Measurements from ENCODE around the gene TIAM1.
"Not testable (repeated sequence)": the region's sequence is repeated elsewhere in the genome, so short reads cannot be mapped to it uniquely, and the experiment has no call there.

Gene TIAM1

DNA sequence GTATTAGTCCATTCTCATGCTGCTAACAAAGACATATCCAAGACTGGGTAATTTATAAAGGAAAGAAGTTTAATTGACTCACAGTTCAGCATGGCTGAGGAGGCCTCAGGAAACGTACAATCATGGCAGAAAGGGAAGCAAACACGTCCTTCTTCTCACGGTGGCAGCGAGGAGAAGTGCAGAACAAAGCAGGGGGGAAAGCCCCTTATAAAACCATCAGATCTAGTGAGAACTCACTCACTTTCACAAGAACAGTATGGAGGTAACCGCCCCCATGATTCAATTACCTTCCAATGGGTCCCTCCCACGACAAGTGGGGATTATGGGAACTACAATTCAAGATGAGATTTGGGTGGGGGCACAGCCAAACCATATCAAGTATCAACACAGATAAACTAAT is 115.3 kb downstream of the TIAM1 start:
- H3K4me1 Mint-ChIP-seq, H3K4me3 Mint-ChIP-seq, H3K27me3 Mint-ChIP-seq, H3K9me3 Mint-ChIP-seq, CTCF ChIA-PET, DNase-seq, H3K27ac Mint-ChIP-seq: not testable (repeated sequence)
- peaks cover 20% of the 10 kb centered on the region for H3K36me3 Mint-ChIP-seq

DNA sequence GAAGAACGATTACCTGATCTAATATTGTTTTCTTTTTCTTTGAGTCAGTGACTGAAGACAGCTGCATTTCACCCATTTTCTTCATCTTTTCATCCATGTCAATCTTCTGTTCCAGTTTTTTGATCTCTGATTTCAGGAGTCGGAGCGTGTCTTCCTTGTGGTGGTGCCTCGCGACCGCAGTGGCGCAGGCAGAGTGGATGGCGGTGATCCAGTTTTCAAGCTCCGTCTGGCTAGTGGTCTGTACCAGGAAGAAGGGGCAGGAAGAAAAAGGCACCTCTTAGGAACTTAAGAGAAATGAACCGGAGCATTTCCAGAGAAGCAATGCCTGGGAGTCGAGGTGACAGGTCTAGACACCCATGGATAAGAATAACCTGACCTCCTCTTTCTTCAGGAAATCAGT is 118.3 kb downstream of the TIAM1 start:
- H3K4me1 Mint-ChIP-seq, result no peaks in the 10 kb centered on the region
- DNase-seq, result no peak
- H3K4me3 Mint-ChIP-seq, result no peak overlapping the region
- H3K27ac Mint-ChIP-seq, result no peak overlapping the region
- H3K9me3 Mint-ChIP-seq, result no peaks in the 10 kb centered on the region
- H3K27me3 Mint-ChIP-seq, result no peaks in the 10 kb centered on the region
- CTCF ChIA-PET, result no interaction called here
- H3K36me3 Mint-ChIP-seq, result peaks cover 30% of the 10 kb centered on the region

DNA sequence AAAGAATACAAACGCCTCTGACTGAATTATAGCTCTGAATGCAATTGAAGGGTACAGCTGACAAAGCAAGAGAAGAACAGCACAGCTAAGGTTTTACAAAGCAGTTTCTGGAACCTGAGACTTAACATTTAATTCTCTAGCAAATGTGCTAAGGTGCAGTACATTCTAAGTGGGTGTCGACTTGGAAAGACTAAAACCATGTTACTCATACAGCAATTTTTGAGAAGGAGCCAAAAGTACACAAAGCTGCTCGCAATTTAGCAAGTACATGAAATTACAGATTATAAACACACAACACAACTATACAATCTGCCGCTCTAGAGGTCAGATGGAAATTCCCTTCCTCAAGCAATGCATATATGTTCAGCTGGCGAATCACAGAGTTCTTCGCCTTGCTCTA is 121.9 kb downstream of the TIAM1 start:
- H3K4me1 Mint-ChIP-seq, result no peaks in the 10 kb centered on the region
- DNase-seq, result no peak
- CTCF ChIA-PET, result no interaction called here
- no peak overlapping the region for H3K4me3 Mint-ChIP-seq
- H3K27me3 Mint-ChIP-seq, result no peaks in the 10 kb centered on the region
- peaks cover 27% of the 10 kb centered on the region for H3K36me3 Mint-ChIP-seq
- H3K9me3 Mint-ChIP-seq, result no peaks in the 10 kb centered on the region
- H3K27ac Mint-ChIP-seq, result no peak overlapping the region

DNA sequence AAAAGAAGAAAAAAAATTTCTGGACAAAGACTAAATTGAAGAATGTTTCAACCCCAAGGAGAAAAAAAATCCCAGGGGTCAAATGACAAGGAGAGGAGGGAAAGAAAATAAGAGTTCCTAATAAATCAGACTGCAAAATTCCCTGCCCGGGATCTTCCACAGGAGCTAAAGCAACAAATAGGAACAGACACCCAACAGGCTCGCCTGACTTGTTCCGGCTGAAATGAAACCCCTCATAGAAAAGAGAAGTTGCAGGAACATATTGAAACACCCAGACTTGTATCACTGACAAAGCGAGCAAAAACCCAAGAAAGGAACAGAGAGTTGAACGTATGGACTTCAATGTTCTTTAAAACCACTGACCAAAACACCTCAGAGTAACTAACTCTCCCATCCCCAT is 123.0 kb downstream of the TIAM1 start:
- Mint-ChIP-seq H3K4me3 (no peak overlapping the region), H3K27ac (no peak overlapping the region), H3K4me1 (no peaks in the 10 kb centered on the region), H3K36me3 (peaks cover 26% of the 10 kb centered on the region), H3K9me3 (no peaks in the 10 kb centered on the region), H3K27me3 (no peaks in the 10 kb centered on the region)
- no peak for DNase-seq
- CTCF ChIA-PET, result interaction anchor here (0.5 to 1.2 kb wide), 2 partner anchors 24 to 360 kb away, joined by 3 to 4 read pairs; no protein-coding TSS in a partner anchor

DNA sequence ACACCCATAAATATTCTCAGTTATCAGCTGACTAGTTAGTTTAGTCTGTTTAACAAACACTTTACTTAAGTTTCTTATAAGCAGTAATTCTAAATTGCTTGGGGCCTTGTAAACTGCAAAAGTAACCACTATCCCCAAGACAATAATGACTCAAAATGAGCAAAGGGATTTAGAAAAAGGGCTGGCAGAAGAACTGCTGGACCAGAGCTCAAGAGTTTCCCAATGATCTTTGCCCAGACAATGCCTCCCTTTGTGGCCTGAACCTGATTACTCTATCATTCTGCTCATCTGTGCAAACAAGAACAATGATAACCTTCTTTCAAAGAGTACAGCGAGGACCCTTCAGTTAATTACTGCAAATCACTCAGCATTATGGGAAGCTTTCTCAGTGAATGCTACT is 123.5 kb downstream of the TIAM1 start:
- no peaks in the 10 kb centered on the region for H3K27me3 Mint-ChIP-seq
- no peak for DNase-seq
- H3K4me3 Mint-ChIP-seq, result no peak overlapping the region
- H3K36me3 Mint-ChIP-seq, result peaks cover 24% of the 10 kb centered on the region
- no peaks in the 10 kb centered on the region for H3K9me3 Mint-ChIP-seq
- H3K27ac Mint-ChIP-seq, result no peak overlapping the region
- CTCF ChIA-PET, result interaction anchor here (0.5 to 1.2 kb wide), 2 partner anchors 23 to 360 kb away, joined by 3 to 4 read pairs; no protein-coding TSS in a partner anchor
- H3K4me1 Mint-ChIP-seq, result no peaks in the 10 kb centered on the region

DNA sequence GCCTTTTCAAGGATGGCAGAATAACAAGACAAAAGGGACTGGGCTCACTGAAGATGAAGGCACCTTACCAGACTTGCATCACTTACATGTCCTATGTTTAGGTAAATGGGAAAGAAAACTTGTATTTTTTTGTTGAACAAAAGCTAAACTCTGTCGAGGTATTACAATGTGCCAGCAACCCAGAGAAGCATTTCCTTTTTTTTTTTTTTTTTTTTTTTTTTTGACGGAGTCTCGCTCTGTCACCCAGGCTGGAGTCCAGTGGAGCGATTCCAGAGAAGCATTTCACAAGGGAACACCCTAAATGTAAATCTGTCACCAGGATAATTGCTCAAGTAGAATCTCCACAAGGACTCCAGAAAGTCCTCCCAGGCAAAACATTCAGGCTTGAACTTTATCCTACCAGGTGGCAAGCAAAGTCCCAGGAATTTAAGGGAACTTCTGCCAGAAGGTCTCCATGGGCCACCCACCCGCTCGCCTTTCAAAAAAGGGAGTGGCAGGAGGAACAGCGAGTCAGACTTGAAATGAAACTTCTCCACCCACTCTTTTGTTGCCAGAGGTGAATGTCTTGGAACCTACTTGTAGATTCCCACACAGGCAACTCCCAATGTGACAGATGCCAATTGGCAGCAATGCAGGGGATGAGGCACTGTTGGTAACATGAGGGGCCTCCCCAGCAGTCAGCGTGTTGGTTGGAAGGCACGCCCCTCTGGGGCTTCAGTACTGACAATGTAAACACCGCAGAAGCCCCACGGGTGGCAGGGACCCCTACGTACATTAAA is 125.0 kb downstream of the TIAM1 start:
- H3K27me3 Mint-ChIP-seq, result no peaks in the 10 kb centered on the region
- H3K4me3 Mint-ChIP-seq, result no peak overlapping the region
- H3K4me1 Mint-ChIP-seq, result no peaks in the 10 kb centered on the region
- CTCF ChIA-PET, result no interaction called here
- peaks cover 17% of the 10 kb centered on the region for H3K36me3 Mint-ChIP-seq
- DNase-seq, result no peak
- no peak overlapping the region for H3K27ac Mint-ChIP-seq
- H3K9me3 Mint-ChIP-seq, result no peaks in the 10 kb centered on the region

DNA sequence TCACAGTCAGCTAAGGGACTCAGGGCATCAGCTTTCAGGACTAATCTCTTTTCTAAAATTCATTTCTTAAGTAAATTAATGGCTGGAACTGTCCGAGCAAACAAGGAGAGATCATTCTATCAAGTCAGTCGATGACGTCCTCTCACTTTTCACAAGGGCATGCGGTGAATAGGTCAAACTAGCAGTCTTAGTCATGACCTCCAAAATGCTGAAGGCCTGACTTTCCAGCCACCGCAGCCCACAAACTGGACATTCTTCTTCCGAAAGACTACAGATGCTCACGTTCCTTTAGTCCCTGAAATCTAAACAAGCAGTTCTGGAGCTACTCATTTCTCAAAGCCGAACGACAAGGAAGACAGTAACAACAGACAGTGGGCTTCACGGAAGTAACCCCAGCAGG is 127.9 kb downstream of the TIAM1 start:
- Mint-ChIP-seq H3K9me3 (no peaks in the 10 kb centered on the region), H3K36me3 (peaks cover 3% of the 10 kb centered on the region), H3K27me3 (no peaks in the 10 kb centered on the region), H3K4me1 (no peaks in the 10 kb centered on the region), H3K4me3 (no peak overlapping the region), H3K27ac (no peak overlapping the region)
- CTCF ChIA-PET, result interaction anchor here (1.1 to 1.3 kb wide), 2 partner anchors 23 to 365 kb away, joined by 3 to 8 read pairs; no protein-coding TSS in a partner anchor
- no peak for DNase-seq

DNA sequence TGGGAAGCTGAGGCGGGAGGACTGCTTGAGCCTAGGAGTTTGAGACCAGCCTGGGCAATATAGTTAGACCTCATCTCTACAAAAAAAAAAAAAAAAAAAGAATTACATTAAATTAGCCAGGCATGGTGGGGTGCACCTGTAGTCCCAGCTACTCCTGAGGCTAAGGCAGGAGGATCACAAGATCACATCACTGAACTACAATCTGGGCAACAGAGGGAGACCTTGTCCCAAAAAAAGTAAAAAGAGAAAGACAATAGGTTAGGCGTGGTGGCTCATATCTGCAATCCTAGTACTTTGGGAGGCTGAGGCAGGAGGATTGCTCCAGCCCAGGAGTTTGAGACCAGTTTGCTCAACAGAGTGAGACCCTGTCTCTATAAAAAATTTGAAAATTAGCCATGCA is 130.3 kb downstream of the TIAM1 start:
- peak; percentile 23 for DNase-seq
- Mint-ChIP-seq H3K36me3 (peaks cover 11% of the 10 kb centered on the region), H3K9me3 (no peaks in the 10 kb centered on the region), H3K4me3 (no peak overlapping the region), H3K27me3 (no peaks in the 10 kb centered on the region), H3K4me1 (no peaks in the 10 kb centered on the region), H3K27ac (no peak overlapping the region)
- CTCF ChIA-PET, result interaction anchor here (0.6 to 2.3 kb wide), 11 partner anchors 11 to 448 kb away, joined by 3 to 22 read pairs (median 4); partner anchors contain the start of gene TIAM1

DNA sequence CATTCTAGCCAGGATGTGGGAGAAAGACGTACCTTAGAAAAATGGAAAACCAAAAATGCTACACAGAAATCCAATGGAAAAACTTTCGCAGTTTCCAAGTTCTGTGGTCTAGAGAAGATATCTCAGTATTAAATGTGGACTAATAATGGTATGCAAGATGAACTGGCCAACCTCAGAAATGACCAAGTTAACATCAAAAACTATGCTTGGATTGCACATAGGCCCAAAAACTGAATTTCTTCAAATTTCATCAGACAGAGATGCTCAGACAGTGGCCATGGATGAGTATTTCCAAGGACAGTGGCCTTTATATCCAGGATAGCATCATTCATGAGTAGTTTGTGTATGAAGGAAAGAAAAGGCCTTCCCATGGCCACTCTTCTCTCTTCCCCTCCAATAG is 132.2 kb downstream of the TIAM1 start:
- CTCF ChIA-PET, result interaction anchor here (1.6 kb wide), 1 partner anchor 369 kb away, joined by 7 read pairs; no protein-coding TSS in a partner anchor
- Mint-ChIP-seq H3K27me3 (no peaks in the 10 kb centered on the region), H3K9me3 (no peaks in the 10 kb centered on the region), H3K36me3 (peaks cover 19% of the 10 kb centered on the region), H3K4me1 (no peaks in the 10 kb centered on the region), H3K27ac (no peak overlapping the region), H3K4me3 (no peak overlapping the region)
- no peak for DNase-seq

DNA sequence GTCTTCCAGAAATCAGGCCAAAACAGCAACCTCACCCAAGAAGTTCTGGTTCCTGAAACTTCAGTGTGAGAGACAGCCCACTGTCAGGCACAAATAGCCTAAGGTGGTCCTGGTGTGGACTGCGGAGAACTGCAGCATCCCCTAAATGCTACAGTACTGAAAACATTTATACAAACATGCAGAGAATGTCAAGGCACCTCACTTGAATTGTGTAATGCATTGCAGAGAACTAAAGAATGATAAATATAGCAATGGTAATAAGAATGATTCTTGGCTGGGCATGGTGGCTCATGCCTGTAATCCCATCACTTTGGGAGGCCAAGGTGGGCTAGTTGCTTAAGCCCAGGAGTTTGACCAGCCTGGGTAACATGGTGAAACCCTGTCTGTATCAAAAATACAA is 138.6 kb downstream of the TIAM1 start:
- Mint-ChIP-seq H3K27ac (no peak overlapping the region), H3K36me3 (peaks cover 24% of the 10 kb centered on the region), H3K4me3 (no peak overlapping the region), H3K9me3 (no peaks in the 10 kb centered on the region), H3K4me1 (no peaks in the 10 kb centered on the region), H3K27me3 (no peaks in the 10 kb centered on the region)
- no peak for DNase-seq
- CTCF ChIA-PET, result no interaction called here

DNA sequence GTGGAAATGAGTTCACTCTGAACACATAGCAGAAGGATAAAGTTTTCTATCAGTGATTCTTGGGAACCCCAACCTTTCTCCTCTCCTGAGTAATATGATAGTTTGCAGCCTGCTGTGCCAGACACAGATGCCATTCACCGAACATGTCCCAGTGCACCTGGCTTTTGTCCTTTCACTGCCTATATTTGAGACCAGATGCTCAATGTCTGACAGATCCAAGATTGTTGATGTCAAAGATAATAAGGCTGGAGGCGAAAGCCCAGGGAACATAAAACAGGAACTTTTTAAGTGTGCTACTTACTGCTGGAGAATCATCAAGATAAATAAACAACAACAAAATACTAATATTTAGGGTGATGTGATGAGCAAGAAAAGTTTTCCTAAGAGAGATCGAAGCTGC is 139.3 kb downstream of the TIAM1 start:
- DNase-seq, result no peak
- Mint-ChIP-seq H3K27ac (no peak overlapping the region), H3K4me1 (no peaks in the 10 kb centered on the region), H3K27me3 (no peaks in the 10 kb centered on the region), H3K4me3 (no peak overlapping the region), H3K36me3 (peaks cover 24% of the 10 kb centered on the region), H3K9me3 (no peaks in the 10 kb centered on the region)
- CTCF ChIA-PET, result no interaction called here

DNA sequence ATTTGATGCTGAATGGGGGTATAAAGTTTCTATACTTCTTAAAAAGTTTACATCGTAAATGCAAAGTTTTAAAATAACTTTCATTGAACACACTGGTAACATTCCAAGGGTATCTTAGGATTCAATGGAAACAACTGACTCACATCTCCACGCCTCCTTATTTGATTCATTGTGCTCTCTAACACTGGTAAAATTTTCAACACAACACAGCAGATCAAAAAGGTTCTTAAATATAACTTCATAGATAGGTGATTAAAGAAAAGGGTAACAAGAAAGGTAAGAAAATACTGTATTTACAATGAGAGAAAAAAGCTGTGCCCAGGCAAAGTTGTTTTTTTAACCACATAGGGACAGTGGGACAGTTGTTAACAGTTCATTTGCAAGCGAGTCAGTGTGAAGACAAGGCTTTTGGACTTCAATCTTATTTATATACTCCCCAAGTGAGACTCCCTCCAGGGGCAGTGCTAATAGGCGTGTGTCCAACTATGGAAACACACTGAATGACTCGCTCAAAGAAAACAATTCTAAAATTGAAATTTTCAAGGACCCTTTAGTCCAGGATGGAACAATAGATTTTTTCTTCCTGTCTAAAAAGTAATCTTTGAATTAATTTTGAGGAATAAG is 140.5 kb downstream of the TIAM1 start:
- CTCF ChIA-PET, result interaction anchor here (1.7 to 2.1 kb wide), 2 partner anchors 10 to 378 kb away, joined by 8 to 22 read pairs; no protein-coding TSS in a partner anchor
- no peak overlapping the region for H3K4me3 Mint-ChIP-seq
- peaks cover 5% of the 10 kb centered on the region for H3K4me1 Mint-ChIP-seq
- DNase-seq, result no peak
- no peaks in the 10 kb centered on the region for H3K9me3 Mint-ChIP-seq
- H3K27ac Mint-ChIP-seq, result no peak overlapping the region
- H3K36me3 Mint-ChIP-seq, result peaks cover 13% of the 10 kb centered on the region
- H3K27me3 Mint-ChIP-seq, result no peaks in the 10 kb centered on the region

DNA sequence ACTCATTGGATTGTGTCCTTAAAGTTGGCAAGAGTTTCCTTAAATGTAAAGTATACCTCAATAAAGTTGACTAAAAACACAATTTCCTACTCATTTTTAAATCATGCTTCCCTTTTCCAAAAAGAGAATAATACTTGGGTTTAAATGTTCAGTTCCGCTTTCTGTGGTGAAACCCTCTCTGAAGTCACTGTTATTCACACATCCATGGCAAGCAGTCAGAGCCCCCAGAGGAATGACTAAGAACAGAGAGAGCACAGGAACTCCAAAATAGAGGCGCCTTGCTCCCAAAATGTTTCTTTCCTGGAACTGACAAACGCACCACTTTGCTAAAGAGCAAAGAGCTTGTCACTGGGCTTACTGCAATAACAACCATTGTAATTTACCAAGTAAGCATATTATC is 142.5 kb downstream of the TIAM1 start:
- peaks cover 13% of the 10 kb centered on the region for H3K36me3 Mint-ChIP-seq
- DNase-seq, result no peak
- no peak overlapping the region for H3K4me3 Mint-ChIP-seq
- no peaks in the 10 kb centered on the region for H3K9me3 Mint-ChIP-seq
- CTCF ChIA-PET, result interaction anchor here (1.4 to 2.1 kb wide), 5 partner anchors 20 to 380 kb away, joined by 4 to 22 read pairs (median 8); no protein-coding TSS in a partner anchor
- no peak overlapping the region for H3K27ac Mint-ChIP-seq
- no peaks in the 10 kb centered on the region for H3K27me3 Mint-ChIP-seq
- H3K4me1 Mint-ChIP-seq, result peaks cover 19% of the 10 kb centered on the region

DNA sequence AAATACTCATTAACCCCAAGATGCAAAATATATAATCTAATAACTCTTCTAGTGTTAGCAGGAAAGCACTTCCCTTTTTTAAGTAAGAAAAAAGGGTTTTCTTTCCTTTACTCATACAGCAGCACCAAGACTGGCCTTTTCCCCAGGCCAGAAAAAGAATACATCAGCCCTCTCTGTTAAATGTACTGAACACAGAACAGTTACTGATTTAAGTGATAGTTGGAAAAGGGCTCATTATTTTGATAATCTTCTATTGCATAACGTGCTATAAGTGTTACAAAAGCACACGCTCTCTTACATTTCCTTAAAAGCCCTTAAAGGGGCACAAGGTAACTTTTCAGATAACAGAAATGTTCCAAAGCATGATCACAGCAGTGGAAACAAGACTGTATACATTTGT is 142.9 kb downstream of the TIAM1 start:
- DNase-seq, result no peak
- H3K4me1 Mint-ChIP-seq, result peaks cover 23% of the 10 kb centered on the region
- no peaks in the 10 kb centered on the region for H3K27me3 Mint-ChIP-seq
- peaks cover 13% of the 10 kb centered on the region for H3K36me3 Mint-ChIP-seq
- H3K27ac Mint-ChIP-seq, result no peak overlapping the region
- CTCF ChIA-PET, result interaction anchor here (1.2 to 7.1 kb wide), 5 partner anchors 20 to 406 kb away, joined by 6 to 82 read pairs (median 8); no protein-coding TSS in a partner anchor
- no peak overlapping the region for H3K4me3 Mint-ChIP-seq
- H3K9me3 Mint-ChIP-seq, result no peaks in the 10 kb centered on the region

DNA sequence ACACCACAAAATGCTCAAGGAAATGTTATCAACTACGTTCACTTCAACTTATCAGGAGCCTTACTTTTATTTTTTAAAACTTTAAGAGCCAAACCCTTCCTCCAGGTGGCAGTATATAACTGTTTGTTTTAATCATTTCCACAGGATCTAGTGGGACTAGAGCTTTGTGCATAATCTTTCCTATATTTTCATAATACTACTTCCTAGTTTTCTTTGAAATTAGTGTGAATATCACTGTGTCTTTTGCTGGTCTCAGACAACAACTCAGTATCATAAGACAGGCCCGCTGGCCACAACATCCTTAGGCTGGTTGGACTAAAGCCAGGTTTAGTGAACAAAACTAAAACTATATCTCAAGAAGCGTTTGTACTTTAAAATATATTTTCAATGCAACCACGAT is 145.5 kb downstream of the TIAM1 start:
- Mint-ChIP-seq H3K4me1 (peaks cover 40% of the 10 kb centered on the region), H3K27ac (no peak overlapping the region), H3K36me3 (peaks cover 14% of the 10 kb centered on the region), H3K4me3 (no peak overlapping the region), H3K9me3 (no peaks in the 10 kb centered on the region), H3K27me3 (no peaks in the 10 kb centered on the region)
- no peak for DNase-seq
- CTCF ChIA-PET, result interaction anchor here (0.7 to 7.1 kb wide), 14 partner anchors 13 to 404 kb away, joined by 3 to 82 read pairs (median 4); no protein-coding TSS in a partner anchor

Data from activated naive CD4-positive, alpha-beta T cell treated with anti-CD3 and anti-CD28 coated beads, Interleukin-2, amount 10 ng/mL, durations not matched to agents 7 days and 5 days (primary cell).